Nephron (organoid): Measurements from ENCODE around the gene DOK3.

ENCODE experiments used
- H3K27ac Mint-ChIP-seq, 3 experiments: 2 replicates each; pipeline ENCODE4 v1.8.0; 2020; ENCODE audit warnings: mixed read lengths in 3 of 3, mild to moderate bottlenecking in 2 of 3, moderate library complexity in 1 of 3
- H3K27me3 Mint-ChIP-seq: 2 replicates; pipeline ENCODE4 v1.8.0; 2021; ENCODE audit warnings: low read depth, mild to moderate bottlenecking, moderate library complexity, mixed read lengths
- H3K36me3 Mint-ChIP-seq: 2 replicates; pipeline ENCODE4 v1.8.0; 2020; ENCODE audit warnings: low read depth, mixed read lengths
- H3K4me1 Mint-ChIP-seq: 2 replicates; pipeline ENCODE4 v1.8.0; 2020; ENCODE audit warnings: mixed read lengths
- H3K4me3 Mint-ChIP-seq, 3 experiments: 2 replicates each; pipeline ENCODE4 v1.8.0; 2020; ENCODE audit warnings: mild to moderate bottlenecking in 3 of 3, mixed read lengths in 3 of 3, moderate library complexity in 2 of 3
- H3K9me3 Mint-ChIP-seq: 2 replicates; pipeline ENCODE4 v1.8.0; 2020; ENCODE audit warnings: mixed read lengths
- TF ChIP-seq, protein P1 (sequence below), 3 experiments: fragments of 200-600 bp; sonication (generic); IDR thresholded peaks; one replicate each; pipeline ENCODE4 v1.5.0; 2021; ENCODE audit warnings: antibody characterized with exemption in 3 of 3; ENCODE audit not compliant: unreplicated experiment in 3 of 3

DOK3 gene

GRCh38 chr5:177483994-177484901, 25.4 kb downstream of the DOK3 start:
- no peaks in the 10 kb centered on the region for H3K27me3 Mint-ChIP-seq
- no peaks in the 10 kb centered on the region for H3K9me3 Mint-ChIP-seq
- peak overlapping the region; percentile 41 to 90 (median 82) for H3K27ac Mint-ChIP-seq
- peak overlapping the region in 2 of 3 experiments; percentile 6 to 8 for H3K4me3 Mint-ChIP-seq
- H3K36me3 Mint-ChIP-seq = peaks cover 57% of the 10 kb centered on the region
- H3K4me1 Mint-ChIP-seq = peaks cover 35% of the 10 kb centered on the region
- TF ChIP-seq, protein P1, sequence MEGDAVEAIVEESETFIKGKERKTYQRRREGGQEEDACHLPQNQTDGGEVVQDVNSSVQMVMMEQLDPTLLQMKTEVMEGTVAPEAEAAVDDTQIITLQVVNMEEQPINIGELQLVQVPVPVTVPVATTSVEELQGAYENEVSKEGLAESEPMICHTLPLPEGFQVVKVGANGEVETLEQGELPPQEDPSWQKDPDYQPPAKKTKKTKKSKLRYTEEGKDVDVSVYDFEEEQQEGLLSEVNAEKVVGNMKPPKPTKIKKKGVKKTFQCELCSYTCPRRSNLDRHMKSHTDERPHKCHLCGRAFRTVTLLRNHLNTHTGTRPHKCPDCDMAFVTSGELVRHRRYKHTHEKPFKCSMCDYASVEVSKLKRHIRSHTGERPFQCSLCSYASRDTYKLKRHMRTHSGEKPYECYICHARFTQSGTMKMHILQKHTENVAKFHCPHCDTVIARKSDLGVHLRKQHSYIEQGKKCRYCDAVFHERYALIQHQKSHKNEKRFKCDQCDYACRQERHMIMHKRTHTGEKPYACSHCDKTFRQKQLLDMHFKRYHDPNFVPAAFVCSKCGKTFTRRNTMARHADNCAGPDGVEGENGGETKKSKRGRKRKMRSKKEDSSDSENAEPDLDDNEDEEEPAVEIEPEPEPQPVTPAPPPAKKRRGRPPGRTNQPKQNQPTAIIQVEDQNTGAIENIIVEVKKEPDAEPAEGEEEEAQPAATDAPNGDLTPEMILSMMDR (IDR thresholded peaks at IDR 0.05; ENCODE audit: unreplicated experiment in 3 of 3) = no peak

DNA sequence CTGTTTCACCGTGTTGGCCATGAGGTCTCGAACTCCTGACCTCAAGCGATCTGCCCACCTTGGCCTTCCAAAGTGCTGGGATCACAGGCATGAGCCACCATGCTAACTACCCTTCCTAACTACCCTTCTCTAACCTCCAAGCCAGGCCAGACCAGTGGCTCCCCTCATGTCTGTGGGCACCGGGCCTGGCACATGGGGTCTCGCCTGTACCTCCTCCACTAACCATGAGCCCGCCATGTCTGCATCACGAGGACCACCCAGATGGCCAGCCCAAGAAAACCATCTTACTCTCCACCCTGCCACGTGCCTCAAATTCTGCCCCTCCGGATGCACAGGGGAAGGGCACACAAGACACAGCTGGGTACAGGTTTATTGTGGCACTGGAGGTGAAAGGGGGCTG, 26.6 kb downstream of the DOK3 start:
- H3K4me1 Mint-ChIP-seq = peaks cover 44% of the 10 kb centered on the region
- no peaks in the 10 kb centered on the region for H3K27me3 Mint-ChIP-seq

GRCh38 chr5:177482359-177482795, 27.2 kb downstream of the DOK3 start:
- peaks cover 3% of the 10 kb centered on the region for H3K27me3 Mint-ChIP-seq
- H3K27ac Mint-ChIP-seq = peak overlapping the region in 2 of 3 experiments; percentile 51 to 80
- H3K4me3 Mint-ChIP-seq = no peak overlapping the region

More for the DNA sequence above, 26.6 kb downstream of the DOK3 start:
- no peak overlapping the region for H3K4me3 Mint-ChIP-seq
- H3K36me3 Mint-ChIP-seq = peaks cover 50% of the 10 kb centered on the region
- peak overlapping the region in 2 of 3 experiments; percentile 51 to 55 for H3K27ac Mint-ChIP-seq
- TF ChIP-seq, protein P1 (IDR thresholded peaks at IDR 0.05; ENCODE audit: unreplicated experiment in 3 of 3) = no peak
- no peaks in the 10 kb centered on the region for H3K9me3 Mint-ChIP-seq

GRCh38 chr5:177479774-177480173, 29.9 kb downstream of the DOK3 start:
- peak overlapping the region; percentile 78 to 98 (median 90) for H3K27ac Mint-ChIP-seq
- H3K9me3 Mint-ChIP-seq = no peaks in the 10 kb centered on the region
- TF ChIP-seq, protein P1 (IDR thresholded peaks at IDR 0.05; ENCODE audit: unreplicated experiment in 3 of 3) = no peak
- peaks cover 26% of the 10 kb centered on the region for H3K36me3 Mint-ChIP-seq
- peaks cover 3% of the 10 kb centered on the region for H3K27me3 Mint-ChIP-seq
- H3K4me3 Mint-ChIP-seq = peak overlapping the region in 1 of 3 experiments; percentile 65
- H3K4me1 Mint-ChIP-seq = peaks cover 52% of the 10 kb centered on the region

More at GRCh38 chr5:177482359-177482795, 27.2 kb downstream of the DOK3 start:
- H3K4me1 Mint-ChIP-seq = peaks cover 50% of the 10 kb centered on the region
- H3K9me3 Mint-ChIP-seq = no peaks in the 10 kb centered on the region
- H3K36me3 Mint-ChIP-seq = peaks cover 45% of the 10 kb centered on the region
- TF ChIP-seq, protein P1 (IDR thresholded peaks at IDR 0.05; ENCODE audit: unreplicated experiment in 3 of 3) = no peak

- Mint-ChIP-seq H3K4me1 (peaks cover 52% of the 10 kb centered on the region), H3K27ac (peak overlapping the region; percentile 78 to 98 (median 90)), H3K27me3 (peaks cover 3% of the 10 kb centered on the region), H3K9me3 (no peaks in the 10 kb centered on the region), H3K36me3 (peaks cover 18% of the 10 kb centered on the region), H3K4me3 (peak overlapping the region in 2 of 3 experiments; percentile 16 to 65)
- TF ChIP-seq, protein P1 (IDR thresholded peaks at IDR 0.05; ENCODE audit: unreplicated experiment in 3 of 3) = no peak
Observed at GRCh38 chr5:177478711-177479646, 30.6 kb downstream of the DOK3 start.
